K562 (cell line): ENCODE data around the gene GOT1. TPM values are rescaled to one million over a fixed set of nuclear protein-coding genes. Genes with fewer than 3 reads are reported as not detected.

Experiments
- ATAC-seq: fragments of 200-7000 bp; cut with Tn5 transposase; 3 replicates; pipeline ENCODE4 v1.9.1; 2020; ENCODE audit warnings: moderate library complexity
- BruUV-seq: library from RNA; stranded (reverse); fragments of 400-500 nt; replicated peaks from 2 replicates; lab custom pipeline; 2021; lab: Mats Ljungman, UMichigan
- CTCF ChIA-PET: fragments of 300-600 bp; formaldehyde crosslinking; extraction: SDS; loops from one replicate; lab custom pipeline; 2021; ENCODE audit warnings: low intra/inter-chr PET ratio; lab: Yijun Ruan, JAX
- POLR2A ChIA-PET: fragments of 300-600, 350-650 bp; sonication (Branson Sonifier 250); formaldehyde crosslinking; extraction: SDS; loops from one replicate; lab custom pipeline; 2021; ENCODE audit warnings: antibody characterized with exemption, inconsistent platforms; lab: Yijun Ruan, JAX
- DNase-seq, 4 experiments: peaks; one replicate each; pipeline versions ENCODE4 v3.0.0 to v3.0.0-alpha.2; 2011 to 2018; ENCODE audit warnings: low spot score in 3 of 4, mixed read lengths in 3 of 4; ENCODE audit errors: extremely low read depth in 1 of 4
- FAIRE-seq: peaks from 2 replicates; lab custom pipeline; 2011; peaks lifted over from hg19 to GRCh38; lab: Jason Lieb, UNC
- H2AFZ ChIP-seq: 2 replicates; pipeline ENCODE4 v1.6.0; 2011; ENCODE audit warnings: low read depth, low read length, control low read depth, inconsistent platforms
- H3K27ac ChIP-seq: fragments of 200-600 bp; 3 replicates; pipeline ENCODE4 v1.8.0; 2011; ENCODE audit warnings: low read depth, mild to moderate bottlenecking, control low read depth, inconsistent platforms, low read length, moderate library complexity, mixed read lengths; ENCODE audit errors: extremely low read depth
- H3K27me3 ChIP-seq, 2 experiments: fragments of 300-600 bp in 1 of 2; 2 replicates in 1 of 2; 3 replicates in 1 of 2; pipeline versions ENCODE4 v1.6.0 to v1.8.0; 2011; ENCODE audit warnings: inconsistent platforms in 2 of 2, low read length in 2 of 2, mild to moderate bottlenecking in 1 of 2, mixed read lengths in 1 of 2, moderate library complexity in 1 of 2; ENCODE audit not compliant: control insufficient read depth in 2 of 2, insufficient read depth in 2 of 2
- H3K36me3 ChIP-seq: fragments of 300-600 bp; 3 replicates; pipeline ENCODE4 v1.8.0; 2011; ENCODE audit warnings: mild to moderate bottlenecking, low read length, inconsistent platforms; ENCODE audit not compliant: control insufficient read depth, insufficient read depth
- H3K4me1 ChIP-seq, 2 experiments: fragments of 200-600 bp in 1 of 2; replicated peaks in 1 of 2; 2 replicates in 1 of 2; 3 replicates in 1 of 2; pipeline versions ENCODE4 v1.5.1 to v1.8.0; 2011; ENCODE audit warnings: inconsistent platforms in 2 of 2, low read length in 2 of 2, mild to moderate bottlenecking in 1 of 2, mixed read lengths in 1 of 2, moderate library complexity in 1 of 2; ENCODE audit not compliant: control insufficient read depth in 2 of 2, insufficient read depth in 2 of 2
- H3K4me2 ChIP-seq: 2 replicates; pipeline ENCODE4 v1.6.1; 2011; ENCODE audit warnings: low read length, control low read depth, inconsistent platforms, mixed read lengths; ENCODE audit not compliant: insufficient read depth
- H3K4me3 ChIP-seq: fragments of 200-600 bp; sonication (generic), shearing (Covaris generic); 2 replicates; pipeline ENCODE4 v1.5.1; 2016; ENCODE audit warnings: control low read depth, inconsistent platforms
- H3K79me2 ChIP-seq: fragments of 200-600 bp; 3 replicates; pipeline ENCODE4 v1.8.0; 2011; ENCODE audit warnings: low read length, inconsistent platforms; ENCODE audit not compliant: control insufficient read depth, insufficient read depth
- H3K9ac ChIP-seq, 2 experiments: 2 replicates each; pipeline versions ENCODE4 v1.6.0 to v1.6.1; 2011; ENCODE audit warnings: low read depth in 2 of 2, low read length in 2 of 2, control low read depth in 1 of 2, inconsistent platforms in 1 of 2, mild to moderate bottlenecking in 1 of 2, mixed read lengths in 1 of 2; ENCODE audit not compliant: insufficient read depth in 1 of 2
- H3K9me1 ChIP-seq: one replicate; pipeline ENCODE4 v1.6.0; 2011; ENCODE audit warnings: inconsistent platforms, mild to moderate bottlenecking, low read length, moderate library complexity; ENCODE audit not compliant: control insufficient read depth, insufficient read depth
- H3K9me3 ChIP-seq: replicated peaks from 2 replicates; pipeline ENCODE4 v1.5.1; 2011; ENCODE audit warnings: low read depth, low read length, inconsistent platforms; ENCODE audit not compliant: control insufficient read depth, insufficient read depth
- H4K20me1 ChIP-seq: replicated peaks from 2 replicates; pipeline ENCODE4 v1.6.1; 2011; ENCODE audit warnings: low read length, inconsistent platforms, mixed read lengths; ENCODE audit not compliant: control insufficient read depth, insufficient read depth
- BDP1 ChIP-seq: IDR thresholded peaks from 3 replicates; pipeline ENCODE4 v1.6.1; 2011; ENCODE audit not compliant: insufficient read length, insufficient read depth
- CREB3 ChIP-seq: fragments of 450-650 bp; conservative IDR thresholded peaks from 2 replicates; pipeline ENCODE4 v1.6.1; 2016; ENCODE audit warnings: missing genetic modification characterization, low read depth, mild to moderate bottlenecking, missing compliant biosample characterization, moderate library complexity
- GTF2F1 ChIP-seq: IDR thresholded peaks from 2 replicates; pipeline ENCODE4 v1.6.1; 2011; ENCODE audit warnings: low read depth, low read length, improper control_type of control experiment
- HDAC2 ChIP-seq: fragments of 450-650 bp; IDR thresholded peaks from 2 replicates; pipeline ENCODE4 v1.6.1; 2016; ENCODE audit warnings: mild to moderate bottlenecking
- MBD2 ChIP-seq: sonication (generic); IDR thresholded peaks from 2 replicates; pipeline ENCODE4 v1.6.1; 2016; ENCODE audit warnings: low read depth, borderline replicate concordance
- MCM3 ChIP-seq: fragments of 450-650 bp; IDR thresholded peaks from 2 replicates; pipeline ENCODE4 v1.6.1; 2016
- MEF2D ChIP-seq: conservative IDR thresholded peaks from 2 replicates; pipeline ENCODE4 v1.6.1; 2016; ENCODE audit warnings: low read depth, missing genetic modification characterization, missing compliant biosample characterization
- MYBL2 ChIP-seq, 2 experiments: fragments of 450-650 bp in 1 of 2; sonication (generic) in 1 of 2; formaldehyde crosslinking in 1 of 2; IDR thresholded peaks; 2 replicates each; pipeline versions ENCODE4 v1.6.1 to v1.8.1; 2017 to 2022; ENCODE audit warnings: borderline replicate concordance in 1 of 2, inconsistent platforms in 1 of 2, low read depth in 1 of 2, mild to moderate bottlenecking in 1 of 2, missing genetic modification reagents in 1 of 2, moderate library complexity in 1 of 2
- SAFB ChIP-seq: fragments of 200-400 bp; formaldehyde crosslinking; IDR thresholded peaks from 2 replicates; pipeline ENCODE4 v1.6.1; 2017; ENCODE audit warnings: low read depth, low read length, borderline replicate concordance
- SRSF1 ChIP-seq: fragments of 200-400 bp; formaldehyde crosslinking; IDR thresholded peaks from 2 replicates; pipeline ENCODE4 v1.6.1; 2017; ENCODE audit warnings: mild to moderate bottlenecking, low read depth, low read length, moderate library complexity
- STAT5B ChIP-seq: fragments of 250-450 bp; sonication (Bioruptor Pico); IDR thresholded peaks from 2 replicates; pipeline ENCODE4 v1.8.0; 2021; ENCODE audit warnings: mild to moderate bottlenecking, inconsistent platforms
- TEAD2 ChIP-seq: fragments of 450-650 bp; IDR thresholded peaks from 2 replicates; pipeline ENCODE4 v1.6.1; 2016; ENCODE audit warnings: missing genetic modification characterization, control low read depth, missing compliant biosample characterization
- TEAD4 ChIP-seq, 2 experiments: sonication (generic) in 1 of 2; formaldehyde crosslinking in 1 of 2; IDR thresholded peaks; 2 replicates each; pipeline versions ENCODE4 v1.6.1 to v1.8.0; 2012 to 2022; ENCODE audit warnings: borderline replicate concordance in 1 of 2, inconsistent platforms in 1 of 2, low read length in 1 of 2, mild to moderate bottlenecking in 1 of 2, missing genetic modification reagents in 1 of 2
- YY1 ChIP-seq, 3 experiments: IDR thresholded peaks; 2 replicates each; pipeline ENCODE4 v1.6.1; 2011; ENCODE audit warnings: low read length in 2 of 3, mild to moderate bottlenecking in 2 of 3, moderate library complexity in 2 of 3, borderline replicate concordance in 1 of 3, control low read depth in 1 of 3, low read depth in 1 of 3; ENCODE audit not compliant: insufficient read depth in 3 of 3, insufficient replicate concordance in 2 of 3, control insufficient read depth in 1 of 3, insufficient read length in 1 of 3; ENCODE audit errors: extremely low read depth in 1 of 3
- ZBTB8A ChIP-seq: fragments of 450-650 bp; IDR thresholded peaks from 2 replicates; pipeline ENCODE4 v1.6.1; 2018; ENCODE audit warnings: mild to moderate bottlenecking, moderate library complexity; ENCODE audit not compliant: partially characterized antibody
- ZNF197 ChIP-seq: fragments of 200-800 bp; sonication (Bioruptor generic); IDR thresholded peaks from 2 replicates; pipeline ENCODE4 v1.6.1; 2016; ENCODE audit warnings: low read depth, missing genetic modification characterization, missing compliant biosample characterization
- ZNF232 ChIP-seq: sonication (generic); formaldehyde crosslinking; IDR thresholded peaks from 2 replicates; pipeline ENCODE4 v1.8.0; 2022; ENCODE audit warnings: mild to moderate bottlenecking, missing genetic modification reagents
- ZNF778 ChIP-seq: fragments of 450-650 bp; formaldehyde crosslinking; IDR thresholded peaks from 2 replicates; pipeline ENCODE4 v1.4.0; 2020; ENCODE audit warnings: mild to moderate bottlenecking, moderate library complexity
- WGBS: fragments of 100-300 bp; shearing (Covaris generic); methylation state at CpG from one replicate; pipeline ENCODE4 v1.1.6; 2016; ENCODE audit warnings: low coverage, mixed read lengths; ENCODE audit not compliant: insufficient coverage; ENCODE audit errors: missing lambda C conversion rate; 5-methylcytosine and 5-hydroxymethylcytosine counted together
- in situ Hi-C: fragments of 300-500 bp; cut with MboI; formaldehyde crosslinking; loops from 4 replicates; pipeline ENCODE4 v1.15.0; 2018; ENCODE audit warnings: inconsistent platforms, mixed read lengths
- intact Hi-C: fragments of 100-400 bp; cut with micrococcal nuclease; formaldehyde crosslinking; loops from 2 replicates; pipeline ENCODE4 v1.14.2; 2022
- polyA plus RNA-seq, 8 experiments: library from polyadenylated mRNA; depleted of rRNA in 4 of 8; stranded (reverse) in 5 of 8; unstranded in 3 of 8; fragments of >200 nt; fragmentation: Nextera tagmentation in 2 of 8; fragmentation: Illumina TruSeq in 1 of 8; extraction: Ambion mirVana in 2 of 8; extraction: Trizol in 1 of 8; gene quantifications; 2 replicates each; pipeline versions ENCODE4 v1.2.1 to v1.2.3, GENCODE V29; 2011 to 2014; ENCODE audit warnings: inconsistent platforms in 1 of 8, missing spikeins in 1 of 8
- total RNA-seq, 7 experiments: library from RNA; depleted of rRNA in 6 of 7; stranded (reverse); fragments of >200 nt in 6 of 7; fragmentation: Illumina TruSeq in 2 of 7; extraction: Trizol in 2 of 7; gene quantifications; 2 replicates each; pipeline versions ENCODE4 v1.2.1 to v1.2.3, GENCODE V29; 2011 to 2021; ENCODE audit warnings: low replicate concordance in 1 of 7
- TF ChIP-seq, protein P1 (sequence below): IDR thresholded peaks from 2 replicates; pipeline ENCODE4 v1.6.1; 2011; ENCODE audit warnings: borderline replicate concordance, low read depth, mild to moderate bottlenecking, moderate library complexity, low read length; ENCODE audit not compliant: insufficient read depth, poor library complexity, severe bottlenecking

Gene GOT1
- total and polyA plus RNA-seq, 9 of the 15 experiments (the other 6 are each of a cell fraction or from before 2014, with no cell fraction given), result 55.7 to 166 (median 75.4) TPM

- in situ Hi-C loops, result no loop called here
- no peak for FAIRE-seq
Observed at GRCh38 chr10:99374972-99375371, 55.5 kb downstream of the GOT1 start.

More at GRCh38 chr10:99374972-99375371, 55.5 kb downstream of the GOT1 start:
- Histone ChIP-seq H3K79me2 (no peaks in the 10 kb centered on the region), H3K27ac (no peak overlapping the region), H3K9me1 (no peaks in the 10 kb centered on the region), H2AFZ (no peak overlapping the region), H3K27me3 (peaks cover 0 to 8% of the 10 kb centered on the region in 2 experiments; a peak in 1 of 5 replicates), H3K4me3 (no peak overlapping the region), H3K9ac (no peak overlapping the region), H3K9me3 (no peaks in the 10 kb centered on the region), H4K20me1 (no peaks in the 10 kb centered on the region), H3K4me1 (no peaks in the 10 kb centered on the region), H3K36me3 (no peaks in the 10 kb centered on the region), H3K4me2 (no peak overlapping the region)
- BruUV-seq, result no TSS peak
- ATAC-seq, result no peak
- ChIA-PET CTCF (no interaction called here), POLR2A (interaction anchor here (0.6 kb wide), 1 partner anchor 365 kb away, joined by 3 read pairs; no protein-coding TSS in a partner anchor)
- TF ChIP-seq MYBL2 (IDR thresholded peaks at IDR 0.05; ENCODE audit: low read depth), result no peak
- TF ChIP-seq MYBL2 (CRISPR knock-in tag; IDR thresholded peaks at IDR 0.05; ENCODE audit: borderline replicate concordance), result no peak
- TF ChIP-seq MEF2D (tag), result no peak
- TF ChIP-seq SRSF1, result no peak
- TF ChIP-seq ZNF197 (CRISPR knock-in tag), result no peak
- TF ChIP-seq TEAD4 (IDR thresholded peaks at IDR 0.05; ENCODE audit: low read length), result no peak
- no peak for TF ChIP-seq TEAD4 (CRISPR knock-in tag; IDR thresholded peaks at IDR 0.05; ENCODE audit: borderline replicate concordance)
- no peak for TF ChIP-seq SAFB
- no peak for TF ChIP-seq STAT5B (CRISPR knock-in tag)
- TF ChIP-seq MBD2, result no peak
- no peak for TF ChIP-seq HDAC2
- TF ChIP-seq, protein P1, sequence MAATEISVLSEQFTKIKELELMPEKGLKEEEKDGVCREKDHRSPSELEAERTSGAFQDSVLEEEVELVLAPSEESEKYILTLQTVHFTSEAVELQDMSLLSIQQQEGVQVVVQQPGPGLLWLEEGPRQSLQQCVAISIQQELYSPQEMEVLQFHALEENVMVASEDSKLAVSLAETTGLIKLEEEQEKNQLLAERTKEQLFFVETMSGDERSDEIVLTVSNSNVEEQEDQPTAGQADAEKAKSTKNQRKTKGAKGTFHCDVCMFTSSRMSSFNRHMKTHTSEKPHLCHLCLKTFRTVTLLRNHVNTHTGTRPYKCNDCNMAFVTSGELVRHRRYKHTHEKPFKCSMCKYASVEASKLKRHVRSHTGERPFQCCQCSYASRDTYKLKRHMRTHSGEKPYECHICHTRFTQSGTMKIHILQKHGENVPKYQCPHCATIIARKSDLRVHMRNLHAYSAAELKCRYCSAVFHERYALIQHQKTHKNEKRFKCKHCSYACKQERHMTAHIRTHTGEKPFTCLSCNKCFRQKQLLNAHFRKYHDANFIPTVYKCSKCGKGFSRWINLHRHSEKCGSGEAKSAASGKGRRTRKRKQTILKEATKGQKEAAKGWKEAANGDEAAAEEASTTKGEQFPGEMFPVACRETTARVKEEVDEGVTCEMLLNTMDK, result no peak
- no peak for TF ChIP-seq MCM3
- TF ChIP-seq BDP1, result no peak
- no peak for TF ChIP-seq ZNF778
- no peak for TF ChIP-seq YY1 (IDR thresholded peaks at IDR 0.05; ENCODE audit: borderline replicate concordance in 1 of 3, control insufficient read depth in 1 of 3, extremely low read depth in 1 of 3, insufficient read depth in 3 of 3, insufficient read length in 1 of 3, insufficient replicate concordance in 2 of 3, low read depth in 1 of 3, low read length in 2 of 3)
- no peak for TF ChIP-seq ZNF232 (CRISPR knock-in tag)
- TF ChIP-seq TEAD2 (tag), result no peak
- TF ChIP-seq GTF2F1, result no peak
- no peak for TF ChIP-seq CREB3 (tag)
- TF ChIP-seq ZBTB8A, result no peak
- no peak for DNase-seq
- intact Hi-C loops, result no loop called here
- WGBS, result 0% methylated on average over 3 of the region's 3 CpGs
